H9 (cell line): Measurements from ENCODE around the gene TBC1D2. TPM values are rescaled to one million over a fixed set of nuclear protein-coding genes. Genes with fewer than 3 reads are reported as not detected.

Experiments used
- DNase-seq: peaks from one replicate; pipeline ENCODE4 v3.0.0-alpha.2; 2017
- H2AFZ ChIP-seq: one replicate; pipeline ENCODE4 v1.6.1; 2013; ENCODE audit warnings: mild to moderate bottlenecking, low read length, control low read depth, moderate library complexity
- H2AK5ac ChIP-seq: 2 replicates; pipeline ENCODE4 v1.6.1; 2013; ENCODE audit warnings: low read length, control low read depth, mixed read lengths; ENCODE audit not compliant: insufficient read length
- H2BK120ac ChIP-seq: one replicate; pipeline ENCODE4 v1.6.1; 2013; ENCODE audit warnings: low read depth, mild to moderate bottlenecking, low read length, control low read depth, inconsistent platforms; ENCODE audit not compliant: poor library complexity, severe bottlenecking
- H2BK12ac ChIP-seq: 2 replicates; pipeline ENCODE4 v1.6.1; 2013; ENCODE audit warnings: low read length, control low read depth, mixed read lengths, low read depth; ENCODE audit not compliant: insufficient read length
- H2BK15ac ChIP-seq: 2 replicates; pipeline ENCODE4 v1.6.1; 2013; ENCODE audit warnings: low read depth, low read length, control low read depth
- H2BK20ac ChIP-seq: one replicate; pipeline ENCODE4 v1.6.1; 2013; ENCODE audit warnings: low read depth, mild to moderate bottlenecking, low read length, control low read depth, inconsistent platforms; ENCODE audit not compliant: poor library complexity, severe bottlenecking
- H2BK5ac ChIP-seq: 2 replicates; pipeline ENCODE4 v1.6.1; 2013; ENCODE audit warnings: low read length, control low read depth, mixed read lengths; ENCODE audit not compliant: insufficient read length
- H3K14ac ChIP-seq: 2 replicates; pipeline ENCODE4 v1.6.1; 2013; ENCODE audit warnings: low read length, control low read depth; ENCODE audit not compliant: insufficient read depth
- H3K18ac ChIP-seq: 2 replicates; pipeline ENCODE4 v1.6.1; 2013; ENCODE audit warnings: low read depth, mild to moderate bottlenecking, mixed read lengths, low read length, control low read depth; ENCODE audit not compliant: insufficient read length
- H3K23ac ChIP-seq: 2 replicates; pipeline ENCODE4 v1.6.1; 2013; ENCODE audit warnings: low read length, control low read depth, mixed read lengths, low read depth; ENCODE audit not compliant: insufficient read length
- H3K23me2 ChIP-seq: 2 replicates; pipeline ENCODE4 v1.6.1; 2013; ENCODE audit warnings: low read depth, mild to moderate bottlenecking, mixed read lengths, low read length, control low read depth; ENCODE audit not compliant: insufficient read length, poor library complexity, severe bottlenecking
- H3K27ac ChIP-seq: 2 replicates; pipeline ENCODE4 v1.5.1; 2013; ENCODE audit warnings: low read length, control low read depth, mixed read lengths, low read depth; ENCODE audit not compliant: insufficient read length
- H3K27me3 ChIP-seq: 2 replicates; pipeline ENCODE4 v1.6.1; 2013; ENCODE audit warnings: low read length, control low read depth, inconsistent platforms; ENCODE audit not compliant: insufficient read depth
- H3K4ac ChIP-seq: 2 replicates; pipeline ENCODE4 v1.6.1; 2013; ENCODE audit warnings: low read depth, mild to moderate bottlenecking, control low read depth, inconsistent platforms, low read length, moderate library complexity
- H3K4me1 ChIP-seq: 2 replicates; pipeline ENCODE4 v1.6.1; 2013; ENCODE audit warnings: low read length, control low read depth, inconsistent platforms; ENCODE audit not compliant: insufficient read depth
- H3K4me2 ChIP-seq: 2 replicates; pipeline ENCODE4 v1.6.1; 2013; ENCODE audit warnings: low read length, control low read depth, mixed read lengths; ENCODE audit not compliant: insufficient read length, insufficient read depth
- H3K56ac ChIP-seq: 2 replicates; pipeline ENCODE4 v1.6.1; 2013; ENCODE audit warnings: low read depth, mild to moderate bottlenecking, mixed read lengths, low read length, control low read depth; ENCODE audit not compliant: insufficient read length
- H3K79me1 ChIP-seq: 2 replicates; pipeline ENCODE4 v1.6.1; 2013; ENCODE audit warnings: low read depth, mild to moderate bottlenecking, moderate library complexity, low read length, control low read depth, inconsistent platforms; ENCODE audit not compliant: insufficient read depth, poor library complexity, severe bottlenecking
- H3K79me2 ChIP-seq: 2 replicates; pipeline ENCODE4 v1.6.1; 2013; ENCODE audit warnings: low read length, control low read depth, inconsistent platforms; ENCODE audit not compliant: insufficient read depth
- H3K9ac ChIP-seq: 2 replicates; pipeline ENCODE4 v1.6.1; 2013; ENCODE audit warnings: low read length, control low read depth, mixed read lengths; ENCODE audit not compliant: insufficient read length; ENCODE audit errors: extremely low read depth
- H3K9me3 ChIP-seq: one replicate; pipeline ENCODE4 v1.6.1; 2013; ENCODE audit warnings: low read depth, low read length, inconsistent platforms; ENCODE audit not compliant: control insufficient read depth
- H3T11ph ChIP-seq: one replicate; pipeline ENCODE4 v1.6.1; 2013; ENCODE audit warnings: mild to moderate bottlenecking, low read length, control low read depth, inconsistent platforms
- H4K20me1 ChIP-seq: one replicate; pipeline ENCODE4 v1.6.1; 2013; ENCODE audit not compliant: control insufficient read depth, insufficient read length, insufficient read depth
- H4K5ac ChIP-seq: 2 replicates; pipeline ENCODE4 v1.6.1; 2013; ENCODE audit warnings: low read depth, mild to moderate bottlenecking, mixed read lengths, low read length, control low read depth; ENCODE audit not compliant: insufficient read length
- H4K8ac ChIP-seq: replicated peaks from 2 replicates; pipeline ENCODE4 v1.6.1; 2013; ENCODE audit warnings: low read length, control low read depth, mixed read lengths, low read depth; ENCODE audit not compliant: insufficient read length
- H4K91ac ChIP-seq: 2 replicates; pipeline ENCODE4 v1.6.1; 2013; ENCODE audit warnings: low read depth, mild to moderate bottlenecking, moderate library complexity, mixed read lengths, low read length, control low read depth; ENCODE audit not compliant: insufficient read length
- H3K27ac Mint-ChIP-seq, 3 experiments: 2 replicates in 2 of 3; 3 replicates in 1 of 3; pipeline ENCODE4 v1.8.0; 2020 to 2021; ENCODE audit warnings: mixed read lengths in 3 of 3, mild to moderate bottlenecking in 1 of 3, moderate library complexity in 1 of 3
- H3K27me3 Mint-ChIP-seq: 2 replicates; pipeline ENCODE4 v1.8.0; 2021; ENCODE audit warnings: low read depth, mild to moderate bottlenecking, moderate library complexity, mixed read lengths
- H3K36me3 Mint-ChIP-seq, 3 experiments: 2 replicates in 2 of 3; 3 replicates in 1 of 3; pipeline ENCODE4 v1.8.0; 2020 to 2021; ENCODE audit warnings: low read depth in 3 of 3, mixed read lengths in 3 of 3; ENCODE audit not compliant: insufficient read depth in 1 of 3
- H3K4me1 Mint-ChIP-seq, 2 experiments: 2 replicates each; pipeline ENCODE4 v1.8.0; 2020; ENCODE audit warnings: mixed read lengths in 2 of 2
- H3K4me3 Mint-ChIP-seq, 2 experiments: 2 replicates in 1 of 2; 3 replicates in 1 of 2; pipeline ENCODE4 v1.8.0; 2020 to 2021; ENCODE audit warnings: mild to moderate bottlenecking in 2 of 2, mixed read lengths in 2 of 2, moderate library complexity in 1 of 2
- H3K9me3 Mint-ChIP-seq, 2 experiments: 2 replicates in 1 of 2; 3 replicates in 1 of 2; pipeline ENCODE4 v1.8.0; 2020; ENCODE audit warnings: mild to moderate bottlenecking in 2 of 2, mixed read lengths in 2 of 2, moderate library complexity in 1 of 2
- WGBS: extraction: QIAGEN DNeasy Blood & Tissue Kit; methylation state at CpG from one replicate; pipeline ENCODE4 v1.1.7; 2013; ENCODE audit warnings: missing lambda C conversion rate, low lambda C conversion rate, mixed read lengths; ENCODE audit not compliant: insufficient read length; ENCODE audit errors: extremely low coverage; 5-methylcytosine and 5-hydroxymethylcytosine counted together
- total RNA-seq: library from RNA; stranded (reverse); gene quantifications from 2 replicates; pipeline ENCODE4 v1.2.1, GENCODE V29; 2021
- TF ChIP-seq, protein P1 (sequence below): fragments of 200-600 bp; sonication (generic); conservative IDR thresholded peaks from 3 replicates; pipeline ENCODE4 v1.8.0; 2021; ENCODE audit warnings: antibody characterized with exemption, mild to moderate bottlenecking

Gene TBC1D2
- total RNA-seq, 1 experiment from 2014 or later, result 2.9 TPM

DNA sequence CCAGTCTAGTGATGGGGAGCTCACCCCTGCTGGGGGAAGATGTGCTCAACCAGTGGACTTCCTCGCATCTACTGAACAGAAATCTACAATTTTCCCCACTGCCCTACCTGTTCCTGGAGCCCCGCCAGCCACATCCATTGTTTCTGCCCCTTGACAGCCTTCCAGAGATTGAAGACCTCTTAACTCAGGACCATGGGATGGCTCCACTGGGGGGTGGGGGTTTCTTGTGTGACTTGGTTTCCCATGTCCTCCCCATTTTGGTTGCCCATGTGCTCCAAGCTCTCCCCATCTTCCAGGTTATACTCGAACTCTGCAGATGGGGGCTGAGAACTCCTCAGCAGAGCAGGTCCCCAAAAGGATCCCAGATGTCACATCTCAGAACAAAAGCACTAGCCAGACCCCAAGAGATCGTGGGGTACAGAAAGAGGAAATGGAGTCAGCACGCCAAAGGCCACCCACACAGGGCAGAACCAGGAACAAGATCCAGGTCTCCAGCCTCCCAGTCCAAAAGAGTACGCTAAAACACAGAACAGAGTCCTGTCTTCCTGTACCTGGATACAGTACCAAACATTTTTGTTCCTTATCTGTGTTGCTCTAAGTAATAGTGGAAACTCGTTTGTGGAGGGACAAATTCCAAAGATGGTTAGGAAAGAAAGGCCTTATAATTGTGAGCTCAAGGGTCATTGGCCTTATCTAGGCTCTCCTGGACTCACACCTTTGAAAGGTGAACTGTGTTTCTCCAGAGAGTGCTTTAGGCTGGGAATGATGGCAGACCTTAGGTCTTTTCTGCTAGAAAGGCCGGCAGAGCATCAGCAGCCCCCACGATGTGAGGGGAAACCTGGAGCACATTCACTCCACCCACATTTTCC is 78.8 kb downstream of the TBC1D2 start:
- Histone ChIP-seq H2BK5ac (no peak overlapping the region), H4K5ac (no peak overlapping the region), H3K27ac (no peak overlapping the region), H3K23ac (no peak overlapping the region), H3K4me1 (peaks cover 2% of the 10 kb centered on the region; the same call in 1 of the 2 replicates), H3K9me3 (no peaks in the 10 kb centered on the region), H2AK5ac (no peak overlapping the region), H3K14ac (no peak overlapping the region), H2BK15ac (no peak overlapping the region), H3K9ac (no peak overlapping the region), H3K4ac (no peak overlapping the region), H3K56ac (no peak overlapping the region), H3K18ac (no peak overlapping the region), H2BK20ac (no peak overlapping the region), H3K4me2 (no peak overlapping the region), H3T11ph (no peak overlapping the region), H3K79me1 (no peaks in the 10 kb centered on the region), H2BK120ac (no peak overlapping the region), H2AFZ (no peak overlapping the region), H3K79me2 (peaks cover 6% of the 10 kb centered on the region; the same call in 1 of the 2 replicates), H3K27me3 (no peaks in the 10 kb centered on the region), H4K20me1 (no peaks in the 10 kb centered on the region), H2BK12ac (no peak overlapping the region), H4K91ac (no peak overlapping the region), H4K8ac (no peak overlapping the region), H3K23me2 (no peaks in the 10 kb centered on the region)
- no peak for DNase-seq
- no peaks in the 10 kb centered on the region for H3K27me3 Mint-ChIP-seq
- no CpG with 5 or more reads among the region's 9 CpGs for WGBS
- no peak overlapping the region; a peak in 1 of 5 replicates for H3K4me3 Mint-ChIP-seq
- H3K36me3 Mint-ChIP-seq, result peaks cover 0 to 1% (median 0%) of the 10 kb centered on the region in 3 experiments; a peak in 1 of 7 replicates
- H3K9me3 Mint-ChIP-seq, result no peaks in the 10 kb centered on the region
- no peak overlapping the region; a peak in 1 of 7 replicates for H3K27ac Mint-ChIP-seq
- H3K4me1 Mint-ChIP-seq, result peaks cover 33 to 39% of the 10 kb centered on the region in 2 experiments
- TF ChIP-seq, protein P1, sequence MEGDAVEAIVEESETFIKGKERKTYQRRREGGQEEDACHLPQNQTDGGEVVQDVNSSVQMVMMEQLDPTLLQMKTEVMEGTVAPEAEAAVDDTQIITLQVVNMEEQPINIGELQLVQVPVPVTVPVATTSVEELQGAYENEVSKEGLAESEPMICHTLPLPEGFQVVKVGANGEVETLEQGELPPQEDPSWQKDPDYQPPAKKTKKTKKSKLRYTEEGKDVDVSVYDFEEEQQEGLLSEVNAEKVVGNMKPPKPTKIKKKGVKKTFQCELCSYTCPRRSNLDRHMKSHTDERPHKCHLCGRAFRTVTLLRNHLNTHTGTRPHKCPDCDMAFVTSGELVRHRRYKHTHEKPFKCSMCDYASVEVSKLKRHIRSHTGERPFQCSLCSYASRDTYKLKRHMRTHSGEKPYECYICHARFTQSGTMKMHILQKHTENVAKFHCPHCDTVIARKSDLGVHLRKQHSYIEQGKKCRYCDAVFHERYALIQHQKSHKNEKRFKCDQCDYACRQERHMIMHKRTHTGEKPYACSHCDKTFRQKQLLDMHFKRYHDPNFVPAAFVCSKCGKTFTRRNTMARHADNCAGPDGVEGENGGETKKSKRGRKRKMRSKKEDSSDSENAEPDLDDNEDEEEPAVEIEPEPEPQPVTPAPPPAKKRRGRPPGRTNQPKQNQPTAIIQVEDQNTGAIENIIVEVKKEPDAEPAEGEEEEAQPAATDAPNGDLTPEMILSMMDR, result no peak
